ENCODE measurements around the gene RPL18A.

- TF ChIP-seq RXRA (IDR thresholded peaks at IDR 0.05; ENCODE audit: borderline replicate concordance, low read depth) (no peak), CTCF (IDR thresholded peaks at IDR 0.05) (no peak), RFX5 (IDR thresholded peaks at IDR 0.05; ENCODE audit: low read length) (no peak), EP300 (IDR thresholded peaks at IDR 0.05; ENCODE audit: borderline replicate concordance in 1 of 2, low read depth in 1 of 2, low read length in 1 of 2) (no peak), MXI1 (IDR thresholded peaks at IDR 0.05; ENCODE audit: low read depth, low read length) (no peak), MAX (IDR thresholded peaks at IDR 0.05; ENCODE audit: low read depth) (no peak), JUND (IDR thresholded peaks at IDR 0.05) (no peak), POLR2AphosphoS5 (IDR thresholded peaks at IDR 0.05; ENCODE audit: low read depth, low read length) (no peak), FOXM1 (IDR thresholded peaks at IDR 0.05; ENCODE audit: low read depth) (no peak), PBX3 (IDR thresholded peaks at IDR 0.05) (no peak), USF1 (IDR thresholded peaks at IDR 0.05; ENCODE audit: borderline replicate concordance, low read depth) (no peak), ZBTB33 (IDR thresholded peaks at IDR 0.05; ENCODE audit: borderline replicate concordance, low read depth) (no peak), TCF12 (IDR thresholded peaks at IDR 0.05) (no peak)
Measured at GRCh38 chr19:17811103-17811502, 48.6 kb upstream of the RPL18A start.

Data from SK-N-SH (cell line).